CD4-positive, alpha-beta T cell (primary cell): ENCODE measurements around the gene ANKRD13B. TPM values are rescaled to one million over a fixed set of nuclear protein-coding genes. Genes with fewer than 3 reads are reported as not detected.

Experiments used
- ATAC-seq: fragments of 200-7000 bp; cut with Tn5 transposase; one replicate; pipeline ENCODE4 v1.10.0; 2022; ENCODE audit warnings: mild to moderate bottlenecking; ENCODE audit not compliant: poor library complexity
- CTCF ChIA-PET: fragments of 350-600 bp; sonication (Branson Sonifier 250); formaldehyde crosslinking; loops from one replicate; lab custom pipeline; 2021; ENCODE audit warnings: antibody characterized with exemption, inconsistent platforms; lab: Charles Lee
- POLR2A ChIA-PET: fragments of 350-600 bp; sonication (Branson Sonifier 250); formaldehyde crosslinking; loops from one replicate; lab custom pipeline; 2021; ENCODE audit warnings: antibody characterized with exemption, inconsistent platforms; lab: Charles Lee
- DNase-seq, 14 experiments: peaks; one replicate each; pipeline ENCODE4 v3.0.0-alpha.2; 2013 to 2020; ENCODE audit warnings: mixed read lengths in 2 of 14
- H3K27ac ChIP-seq, 2 donors: one replicate each; pipeline versions ENCODE4 v1.5.1 to v1.7.0; 2013; ENCODE audit warnings: low read length in 2 of 2, low read depth in 1 of 2, mild to moderate bottlenecking in 1 of 2
- H3K27me3 ChIP-seq, 2 experiments: 1 replicate in 1 of 2; 2 replicates in 1 of 2; pipeline versions ENCODE4 v1.6.1 to v1.7.0; 2013; ENCODE audit warnings: low read length in 2 of 2, control low read depth in 1 of 2, mild to moderate bottlenecking in 1 of 2, moderate library complexity in 1 of 2; ENCODE audit not compliant: insufficient read depth in 2 of 2, control insufficient read depth in 1 of 2
- H3K36me3 ChIP-seq: one replicate; pipeline ENCODE4 v1.6.1; 2013; ENCODE audit warnings: low read length, control low read depth; ENCODE audit not compliant: insufficient read depth
- H3K4me1 ChIP-seq: one replicate; pipeline ENCODE4 v1.6.1; 2013; ENCODE audit warnings: low read length, control low read depth; ENCODE audit not compliant: insufficient read depth
- H3K4me3 ChIP-seq: one replicate; pipeline ENCODE4 v1.5.1; 2013; ENCODE audit warnings: mild to moderate bottlenecking, low read length, moderate library complexity
- H3K9me3 ChIP-seq, 2 experiments: 1 replicate in 1 of 2; 2 replicates in 1 of 2; pipeline versions ENCODE4 v1.6.1 to v1.7.0; 2013; ENCODE audit warnings: low read length in 2 of 2, mild to moderate bottlenecking in 2 of 2, control low read depth in 1 of 2, moderate library complexity in 1 of 2; ENCODE audit not compliant: control insufficient read depth in 1 of 2, insufficient read depth in 1 of 2
- H3K27ac Mint-ChIP-seq: one replicate; pipeline ENCODE4 v1.8.0; 2020; ENCODE audit warnings: mixed read lengths
- H3K27me3 Mint-ChIP-seq: one replicate; pipeline ENCODE4 v1.8.0; 2021; ENCODE audit warnings: mixed read lengths
- H3K36me3 Mint-ChIP-seq: one replicate; pipeline ENCODE4 v1.8.0; 2021; ENCODE audit warnings: low read depth, mixed read lengths
- H3K4me1 Mint-ChIP-seq: one replicate; pipeline ENCODE4 v1.8.0; 2021; ENCODE audit warnings: low read depth, mixed read lengths
- H3K4me3 Mint-ChIP-seq: one replicate; pipeline ENCODE4 v1.8.0; 2020; ENCODE audit warnings: mild to moderate bottlenecking, mixed read lengths
- H3K9me3 Mint-ChIP-seq: one replicate; pipeline ENCODE4 v1.8.0; 2020; ENCODE audit warnings: mixed read lengths
- intact Hi-C, 2 experiments: fragments of 100-400 bp; cut with DNase I in 1 of 2; cut with micrococcal nuclease in 1 of 2; formaldehyde crosslinking; loops; one replicate each; pipeline versions ENCODE4 v1.15.1 to v1.9.0; 2023 to 2025; cut with DNase I, micrococcal nuclease
- total RNA-seq, 174 experiments: library from RNA in 2 of 174; stranded (reverse) in 2 of 174; gene quantifications; one replicate each; pipeline ENCODE4 v1.2.3 and lab custom pipeline; 2021 to 2026
- TF ChIP-seq, protein P1 (sequence below): fragments of 200-600 bp; IDR thresholded peaks from one replicate; pipeline ENCODE4 v1.8.0; 2022; ENCODE audit warnings: antibody characterized with exemption, mild to moderate bottlenecking

Gene ANKRD13B
- total RNA-seq, 2 experiments from 2014 or later = 2.1 to 3.0 TPM

DNA sequence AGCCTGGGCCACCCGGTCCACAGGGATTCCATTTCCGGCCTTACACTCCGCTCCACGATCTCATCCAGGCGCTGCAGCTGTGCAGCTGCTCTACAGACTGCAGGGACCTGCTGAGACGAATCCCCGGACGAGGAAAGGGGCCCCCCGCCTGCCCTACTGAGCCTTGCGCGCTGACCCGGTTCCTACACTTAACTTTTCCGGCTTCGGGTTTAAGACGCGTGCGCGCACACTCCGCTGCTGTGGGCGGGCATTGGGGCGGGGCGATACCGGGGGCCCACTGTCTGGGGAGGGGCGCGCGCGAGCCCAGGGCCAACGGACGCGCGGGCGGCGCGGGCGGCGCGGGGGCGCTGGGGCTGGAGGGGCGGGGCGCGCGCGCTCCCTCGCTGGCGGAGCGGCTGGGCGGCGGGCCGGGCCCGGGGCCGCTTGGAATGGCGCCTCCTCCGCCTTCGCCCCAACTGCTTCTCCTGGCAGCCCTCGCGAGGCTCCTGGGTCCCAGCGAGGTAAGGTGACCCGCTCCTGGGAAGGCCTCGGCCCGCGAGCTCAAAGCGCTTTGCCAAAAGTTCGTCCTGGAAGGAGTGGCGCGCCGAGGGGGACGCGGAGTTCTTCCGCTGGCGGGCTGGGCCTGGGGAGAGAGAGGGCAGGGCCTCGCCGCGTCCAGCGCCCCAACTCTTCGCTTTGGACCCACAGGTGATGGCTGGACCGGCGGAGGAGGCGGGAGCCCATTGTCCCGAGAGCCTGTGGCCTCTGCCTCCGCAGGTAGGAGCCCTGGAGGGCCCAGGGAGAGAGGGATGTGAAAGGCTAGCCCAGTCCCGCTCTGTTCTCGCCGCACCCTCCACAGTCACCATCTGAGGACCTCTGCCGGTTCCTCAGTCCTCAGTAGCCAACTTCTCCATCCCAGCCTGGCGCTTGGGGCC, 24.3 kb upstream of the ANKRD13B start, which contains the start of gene TP53I13:
TSS of gene TP53I13 (plus strand) at position 371 of the 914 bp plus-strand sequence. CDS start at position 429, 58 bp downstream.
- peak; percentile 62 for ATAC-seq
- peaks cover 5% of the 10 kb centered on the region for H3K36me3 Mint-ChIP-seq
- peak within 1 kb of the TSS; percentile 96 for H3K4me3 Mint-ChIP-seq
- no peaks in the 10 kb centered on the region for H3K9me3 Mint-ChIP-seq
- TF ChIP-seq, protein P1, sequence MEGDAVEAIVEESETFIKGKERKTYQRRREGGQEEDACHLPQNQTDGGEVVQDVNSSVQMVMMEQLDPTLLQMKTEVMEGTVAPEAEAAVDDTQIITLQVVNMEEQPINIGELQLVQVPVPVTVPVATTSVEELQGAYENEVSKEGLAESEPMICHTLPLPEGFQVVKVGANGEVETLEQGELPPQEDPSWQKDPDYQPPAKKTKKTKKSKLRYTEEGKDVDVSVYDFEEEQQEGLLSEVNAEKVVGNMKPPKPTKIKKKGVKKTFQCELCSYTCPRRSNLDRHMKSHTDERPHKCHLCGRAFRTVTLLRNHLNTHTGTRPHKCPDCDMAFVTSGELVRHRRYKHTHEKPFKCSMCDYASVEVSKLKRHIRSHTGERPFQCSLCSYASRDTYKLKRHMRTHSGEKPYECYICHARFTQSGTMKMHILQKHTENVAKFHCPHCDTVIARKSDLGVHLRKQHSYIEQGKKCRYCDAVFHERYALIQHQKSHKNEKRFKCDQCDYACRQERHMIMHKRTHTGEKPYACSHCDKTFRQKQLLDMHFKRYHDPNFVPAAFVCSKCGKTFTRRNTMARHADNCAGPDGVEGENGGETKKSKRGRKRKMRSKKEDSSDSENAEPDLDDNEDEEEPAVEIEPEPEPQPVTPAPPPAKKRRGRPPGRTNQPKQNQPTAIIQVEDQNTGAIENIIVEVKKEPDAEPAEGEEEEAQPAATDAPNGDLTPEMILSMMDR = no peak
- H3K36me3 ChIP-seq = peaks cover 10% of the 10 kb centered on the region
- H3K4me1 ChIP-seq = peaks cover 58% of the 10 kb centered on the region
- no peaks in the 10 kb centered on the region for H3K27me3 Mint-ChIP-seq
- H3K9me3 ChIP-seq = no peaks in the 10 kb centered on the region
- H3K27ac ChIP-seq = peak within 1 kb of the TSS; percentile 61 to 70
- H3K27me3 ChIP-seq = no peaks in the 10 kb centered on the region
- peak within 1 kb of the TSS; percentile 90 for H3K4me3 ChIP-seq
- peak; percentile 69 to 98 (median 92) for DNase-seq
- intact Hi-C loops = loop anchor here (1.0 to 10.0 kb wide), 4 partner anchors 20 to 194 kb away; partner anchors contain the start of genes GIT1 (in 1 of the 2) and TAOK1 (in 1 of the 2)
- peak within 1 kb of the TSS; percentile 82 for H3K27ac Mint-ChIP-seq
- ChIA-PET POLR2A (interaction anchor here (0.8 to 5.2 kb wide), 13 partner anchors 13 to 617 kb away, joined by 3 to 37 read pairs (median 6); partner anchors contain the start of genes ANKRD13B, NUFIP2, PHF12 and SSH2), CTCF (interaction anchor here (0.7 to 5.0 kb wide), 6 partner anchors 14 to 49 kb away, joined by 3 to 30 read pairs (median 5); no protein-coding TSS in a partner anchor)
- peaks cover 35% of the 10 kb centered on the region for H3K4me1 Mint-ChIP-seq

DNA sequence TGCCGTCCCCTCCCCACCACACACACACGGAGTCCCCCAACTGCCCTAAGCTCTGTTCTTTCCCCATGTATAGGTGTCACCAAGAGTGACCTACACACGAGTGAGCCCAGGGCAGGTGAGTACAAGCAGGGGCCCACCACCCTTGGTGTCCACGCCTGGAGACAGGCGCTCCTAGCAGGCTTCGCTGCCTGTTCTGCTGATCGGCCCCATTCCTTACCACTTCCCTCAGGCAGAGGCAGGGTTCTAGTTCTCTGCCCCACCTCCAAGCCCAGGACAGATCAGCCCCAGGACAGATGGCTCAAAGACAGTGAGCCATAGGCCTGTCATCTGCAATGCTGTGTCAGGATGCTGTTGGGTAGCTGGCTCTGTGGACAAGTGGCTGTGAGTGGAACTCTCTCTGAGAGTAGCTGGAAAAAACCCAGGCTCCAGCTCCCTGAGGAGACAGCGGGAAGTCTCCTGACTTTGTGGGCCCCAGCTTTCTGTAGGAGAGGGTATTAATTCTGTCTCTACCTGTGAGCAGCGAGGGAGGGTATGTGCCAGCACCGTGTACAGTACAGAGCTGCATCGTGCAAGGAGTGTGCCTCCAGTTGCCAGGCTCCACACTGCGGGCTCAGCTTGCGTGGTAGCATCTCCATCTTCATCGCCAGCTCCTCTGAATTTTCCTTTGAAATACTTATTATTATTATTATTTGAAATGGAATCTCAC, 23.5 kb upstream of the ANKRD13B start:
- TF ChIP-seq, protein P1 = no peak
- ATAC-seq (no peak), DNase-seq (peak in 1 of 14 experiments; percentile 1)
- H3K27me3 Mint-ChIP-seq = no peaks in the 10 kb centered on the region
- peaks cover 12% of the 10 kb centered on the region for H3K36me3 Mint-ChIP-seq
- ChIA-PET CTCF (interaction anchor here (0.6 to 5.0 kb wide), 4 partner anchors 22 to 935 kb away, joined by 3 to 30 read pairs (median 10); no protein-coding TSS in a partner anchor), POLR2A (interaction anchor here (0.8 to 5.2 kb wide), 4 partner anchors 46 to 618 kb away, joined by 3 to 37 read pairs (median 14); partner anchors contain the start of gene PHF12)
- Histone ChIP-seq H3K4me1 (peaks cover 49% of the 10 kb centered on the region), H3K27me3 (no peaks in the 10 kb centered on the region), H3K4me3 (peak overlapping the region; percentile 90), H3K9me3 (no peaks in the 10 kb centered on the region), H3K27ac (peak overlapping the region in 1 of 2 donors; percentile 57), H3K36me3 (peaks cover 16% of the 10 kb centered on the region)
- peak overlapping the region; percentile 66 for H3K27ac Mint-ChIP-seq
- H3K4me1 Mint-ChIP-seq = peaks cover 29% of the 10 kb centered on the region
- peak overlapping the region; percentile 94 for H3K4me3 Mint-ChIP-seq
- no peaks in the 10 kb centered on the region for H3K9me3 Mint-ChIP-seq
- intact Hi-C loops = loop anchor here (2.0 to 10.0 kb wide), 3 partner anchors 19 to 193 kb away; partner anchors contain the start of gene GIT1 (in 1 of the 2)

GRCh38 chr17:29570521-29570920, 22.4 kb upstream of the ANKRD13B start:
- no peak overlapping the region for H3K27ac ChIP-seq
- POLR2A ChIA-PET = interaction anchor here (1.8 kb wide), 1 partner anchor 34 kb away, joined by 3 read pairs; no protein-coding TSS in a partner anchor
- Mint-ChIP-seq H3K4me1 (peaks cover 22% of the 10 kb centered on the region), H3K27ac (peak overlapping the region; percentile 12), H3K27me3 (no peaks in the 10 kb centered on the region), H3K9me3 (no peaks in the 10 kb centered on the region), H3K4me3 (peak overlapping the region; percentile 82), H3K36me3 (peaks cover 23% of the 10 kb centered on the region)
- no peaks in the 10 kb centered on the region for H3K27me3 ChIP-seq
- no peak overlapping the region for H3K4me3 ChIP-seq
- H3K4me1 ChIP-seq = peaks cover 38% of the 10 kb centered on the region
- intact Hi-C loops = loop anchor here in 1 of 2 experiments (10.0 kb wide), 1 partner anchor 904 kb away; the partner anchor contains the start of gene GOSR1
- peak in 1 of 14 experiments; percentile 20 for DNase-seq
- H3K9me3 ChIP-seq = no peaks in the 10 kb centered on the region
- TF ChIP-seq, protein P1 = no peak
- H3K36me3 ChIP-seq = peaks cover 27% of the 10 kb centered on the region
- no peak for ATAC-seq
- CTCF ChIA-PET = interaction anchor here (1.4 to 5.0 kb wide), 3 partner anchors 21 to 47 kb away, joined by 4 to 30 read pairs (median 15); no protein-coding TSS in a partner anchor
